GM18517 (cell line): ENCODE measurements around the gene PSMD4.

Experiments
- ATAC-seq: cut with Tn5 transposase; IDR thresholded peaks from one replicate; pipeline ENCODE4 v1.9.1; 2021; ENCODE audit warnings: mild to moderate bottlenecking, moderate library complexity; ENCODE audit not compliant: unreplicated experiment

The PSMD4 gene

GRCh38 chr1:151293093-151293492, 38.6 kb downstream of the PSMD4 start:
- ATAC-seq = no peak

DNA sequence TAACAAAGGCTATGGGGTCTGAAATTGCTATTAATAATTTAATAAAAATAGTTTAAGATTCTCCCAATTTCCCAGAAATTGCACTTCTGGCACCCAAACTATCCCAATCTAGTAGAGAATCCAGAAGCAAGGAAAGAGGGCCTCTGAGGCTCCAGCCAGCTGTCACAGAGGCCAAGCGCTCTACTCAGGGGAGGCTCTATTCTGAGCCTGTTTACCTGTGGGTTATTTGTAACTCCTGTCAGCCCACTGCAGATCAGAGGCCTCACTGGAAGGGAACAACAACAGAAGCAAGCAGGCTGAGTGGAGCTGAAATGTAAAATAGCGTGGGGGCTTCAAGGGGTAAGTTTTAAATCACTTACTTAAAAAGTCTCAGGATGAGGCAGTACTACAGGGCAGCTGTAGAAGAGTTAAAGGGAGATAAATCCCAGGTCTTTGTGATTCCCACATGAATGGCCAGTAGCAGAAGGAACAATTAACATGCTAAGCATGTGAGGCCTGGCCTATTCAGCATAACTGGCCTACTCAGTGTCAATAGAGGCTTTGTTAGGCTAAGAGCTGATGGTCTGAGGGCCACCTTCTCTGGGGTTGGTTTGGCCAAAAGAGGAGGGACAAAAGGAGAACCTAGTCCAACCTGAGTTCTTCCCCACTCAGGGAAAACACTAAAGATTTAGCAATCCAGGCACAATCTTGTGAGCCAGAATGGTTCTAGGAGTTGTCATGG, 40.4 kb downstream of the PSMD4 start:
- ATAC-seq = no peak

- no peak for ATAC-seq
Observed at GRCh38 chr1:151309811-151310323, 55.3 kb downstream of the PSMD4 start.

GRCh38 chr1:151311011-151311410, 56.5 kb downstream of the PSMD4 start:
- no peak for ATAC-seq

DNA sequence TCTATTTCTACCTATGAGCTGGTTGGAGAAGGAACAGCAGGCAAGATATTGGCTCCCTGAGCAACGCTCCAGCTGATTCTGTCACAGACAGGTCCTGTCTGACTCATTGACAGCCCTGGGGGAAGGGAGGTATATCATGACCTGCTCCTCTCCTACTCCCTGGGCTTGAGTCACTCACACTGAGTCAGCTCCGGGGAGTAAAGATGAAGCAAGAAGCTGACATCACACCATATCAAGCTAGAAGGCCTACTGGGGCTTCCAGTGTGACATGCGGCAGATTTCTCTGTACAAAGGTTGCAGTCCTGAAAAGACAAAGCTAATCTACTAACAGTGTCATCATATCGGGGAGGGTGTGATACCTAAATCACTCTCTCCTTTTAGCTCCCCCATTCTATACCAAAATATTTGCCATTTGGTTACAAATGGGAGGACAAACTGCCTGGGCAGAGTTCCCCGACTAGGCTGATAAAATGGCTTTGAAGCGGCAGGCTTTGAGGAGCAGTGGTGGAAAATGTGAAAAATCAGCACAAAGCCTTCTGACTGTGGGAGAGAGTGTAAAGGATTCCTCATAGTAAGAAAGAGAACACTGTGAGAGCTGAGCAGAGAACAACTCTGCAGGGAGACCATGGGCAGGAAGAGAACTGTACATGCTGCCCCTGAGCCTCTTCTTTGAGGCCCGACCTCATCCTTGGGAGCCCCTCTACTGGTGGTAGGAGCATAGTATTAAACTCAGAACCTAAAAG, 57.2 kb downstream of the PSMD4 start:
- ATAC-seq = no peak

- no peak for ATAC-seq
Observed at GRCh38 chr1:151312411-151312810, 57.9 kb downstream of the PSMD4 start.

GRCh38 chr1:151312826-151313225, 58.3 kb downstream of the PSMD4 start:
- ATAC-seq = no peak

GRCh38 chr1:151313501-151313900, 59.0 kb downstream of the PSMD4 start:
- ATAC-seq = no peak

- no peak for ATAC-seq
Observed at GRCh38 chr1:151314137-151314875, 59.8 kb downstream of the PSMD4 start.

GRCh38 chr1:151315565-151316235, 61.2 kb downstream of the PSMD4 start:
- no peak for ATAC-seq
